ENCODE measurements around the gene NELFB.

DNA sequence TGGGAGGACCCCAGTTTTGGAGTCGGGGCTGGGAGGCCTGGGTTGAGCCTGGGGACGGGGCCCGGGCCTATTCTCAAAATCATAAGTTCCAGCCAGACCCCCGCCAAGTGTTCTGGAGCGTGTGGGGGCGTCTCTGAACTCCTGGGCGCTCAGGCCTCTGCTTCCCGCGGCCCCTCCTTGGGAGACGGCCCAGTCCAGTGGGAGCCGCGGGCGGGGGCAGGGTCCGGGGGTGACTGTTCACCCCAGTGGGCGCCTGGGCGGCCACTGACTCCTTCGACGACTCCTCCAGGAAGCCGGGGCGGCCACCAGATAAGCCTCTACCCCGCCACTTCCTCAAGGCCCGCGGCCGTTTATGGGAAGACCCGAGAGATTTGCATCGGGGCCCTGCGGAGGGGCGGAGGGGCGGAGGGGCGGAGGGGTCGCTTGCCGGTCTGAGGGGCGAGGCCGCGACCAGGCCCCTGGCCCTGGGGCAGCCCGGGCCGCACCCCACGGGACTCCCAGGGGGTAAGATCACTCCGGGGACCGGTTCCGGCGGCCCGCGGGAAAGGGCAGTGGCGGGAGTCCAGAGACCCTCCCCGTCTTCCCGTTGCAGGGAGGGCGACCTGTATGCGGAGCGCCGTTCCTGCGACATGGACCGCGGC lies 23.1 kb downstream of the NELFB start:
- TF ChIP-seq CTCF (IDR thresholded peaks at IDR 0.05) (no peak), EZH2 (IDR thresholded peaks at IDR 0.05; ENCODE audit: borderline replicate concordance, insufficient read depth, low read depth, low read length, poor library complexity, severe bottlenecking) (no peak)

Data from B cell (primary cell).